COLO829 (cell line): ENCODE measurements around the gene LEPR.
A peak's percentile ranks its signal among the peaks of the same experiment; 100 is the strongest.
"Not testable (repeated sequence)": the region's sequence is repeated elsewhere in the genome, so short reads cannot be mapped to it uniquely, and the experiment has no call there.

ENCODE experiments used
- DNase-seq: peaks from one replicate; pipeline ENCODE4 v3.0.0; 2012; ENCODE audit warnings: low spot score

LEPR gene

DNA sequence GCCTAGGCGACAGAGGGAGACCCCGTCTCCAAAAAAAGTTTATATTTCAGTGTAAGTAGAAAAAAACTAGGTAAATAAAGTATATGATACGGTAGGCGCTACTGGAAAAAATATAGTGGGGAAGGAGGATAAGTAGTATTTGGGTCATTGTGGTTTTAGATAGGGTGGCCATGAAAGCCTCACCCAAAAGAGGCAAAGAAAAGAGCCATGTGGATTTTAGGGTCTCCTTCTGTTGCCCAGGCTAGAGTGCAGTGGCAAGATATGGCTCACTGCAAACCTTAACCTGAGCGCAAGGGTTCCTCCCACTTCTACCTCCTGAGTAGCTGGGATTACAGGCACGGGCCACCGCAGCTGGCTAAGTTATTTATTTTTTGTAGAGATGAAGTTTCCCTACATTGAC is 17.1 kb downstream of the LEPR start:
- no peak for DNase-seq

DNA sequence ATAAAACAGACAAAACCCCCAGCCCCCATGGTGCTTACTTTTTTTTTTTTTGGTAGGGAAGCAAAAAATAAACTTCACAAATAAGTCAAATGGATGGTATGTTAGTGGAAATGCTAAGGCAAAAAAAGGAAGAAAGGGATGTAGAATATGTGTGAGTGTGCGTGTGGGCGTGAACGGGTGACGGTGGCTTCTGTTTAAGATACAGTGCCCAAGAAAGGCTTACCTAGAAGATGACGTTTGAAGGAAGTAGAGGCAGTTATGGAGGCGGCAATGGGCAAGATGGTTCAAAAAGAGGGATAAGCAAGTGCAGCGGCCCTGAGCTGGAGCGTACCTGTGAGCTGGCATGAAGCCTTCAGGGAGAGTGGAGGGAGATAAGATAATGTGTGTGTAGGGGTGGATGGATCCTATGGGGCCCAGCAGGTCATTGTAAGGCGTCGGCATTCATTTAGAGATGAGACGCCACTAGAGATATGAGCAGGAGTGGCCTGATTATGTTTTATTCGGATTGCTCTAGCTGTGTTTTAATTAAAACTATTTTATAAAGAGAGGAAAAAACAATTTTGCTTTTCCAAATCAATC is 19.9 kb downstream of the LEPR start:
- DNase-seq = no peak

DNA sequence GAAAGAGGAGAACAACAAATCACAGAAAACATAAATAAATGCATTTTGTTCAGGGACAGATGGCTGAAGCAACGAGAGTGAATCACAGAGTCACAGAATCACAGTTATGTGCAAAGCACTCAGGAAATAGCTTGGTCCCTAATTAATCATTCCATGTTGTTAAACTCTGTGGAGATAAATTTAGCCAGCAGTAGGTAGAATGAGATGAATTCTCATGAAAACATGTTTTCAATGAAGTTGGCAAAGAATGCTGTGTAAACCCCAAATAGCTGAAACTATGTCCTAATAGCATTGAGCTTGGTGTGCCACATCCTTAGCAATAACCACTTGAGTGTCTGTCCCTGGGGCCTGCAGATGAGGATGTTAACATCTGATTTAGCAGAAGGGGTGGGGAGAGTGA is 20.4 kb downstream of the LEPR start:
- no peak for DNase-seq

DNA sequence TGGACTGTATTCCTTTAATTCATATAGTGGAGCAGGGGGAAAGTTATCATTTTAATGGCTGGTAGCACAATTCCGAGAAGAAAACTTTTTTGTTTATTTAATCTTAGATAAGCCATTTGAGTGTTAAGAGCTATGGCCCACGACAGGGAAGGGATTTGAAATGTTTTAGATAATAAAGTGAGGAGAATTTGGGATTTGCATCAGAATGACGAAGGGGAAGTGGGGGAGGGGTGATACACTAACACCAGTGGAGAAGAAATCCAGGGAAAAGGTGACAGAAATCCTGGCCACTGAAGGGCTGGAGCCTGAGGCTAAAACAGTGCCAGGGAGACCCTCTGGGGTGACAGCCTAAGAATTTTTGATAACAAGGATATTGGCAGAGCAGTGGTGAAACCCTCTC is 21.0 kb downstream of the LEPR start:
- no peak for DNase-seq

DNA sequence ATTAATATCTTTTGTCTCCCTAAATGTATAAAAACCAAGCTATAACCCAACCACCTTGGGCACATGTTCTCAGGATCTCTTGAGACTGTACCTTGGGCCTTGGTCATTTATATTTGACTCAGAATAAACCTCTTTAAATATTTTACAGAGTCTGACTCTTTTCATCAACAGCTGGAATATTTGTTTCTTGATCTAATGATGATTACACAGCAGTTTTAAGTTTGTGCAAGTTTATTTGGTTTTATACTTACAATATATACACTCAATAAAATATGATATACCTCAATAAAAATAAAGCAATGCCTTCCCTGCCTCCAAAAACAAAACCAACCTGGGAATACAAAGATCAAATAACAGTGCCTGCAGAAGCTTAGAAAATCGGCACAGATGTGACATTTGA is 22.0 kb downstream of the LEPR start:
- no peak for DNase-seq

DNA sequence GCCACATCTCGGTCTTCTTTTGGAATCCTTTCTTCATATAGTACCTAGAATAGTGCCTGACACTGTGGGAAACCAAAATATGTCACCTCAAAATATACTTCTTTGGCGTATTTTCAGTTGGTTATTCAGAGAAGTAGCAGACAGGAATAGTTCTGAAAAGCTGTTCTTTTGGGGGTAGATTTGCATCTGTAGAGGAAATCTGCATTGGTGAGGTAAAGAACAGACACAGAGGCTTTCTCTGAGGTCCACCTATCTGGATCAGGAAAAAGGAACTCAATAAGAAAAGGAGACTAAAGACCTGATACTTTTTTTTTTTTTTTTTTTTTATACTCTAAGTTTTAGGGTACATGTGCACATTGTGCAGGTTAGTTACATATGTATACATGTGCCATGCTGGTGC is 23.2 kb downstream of the LEPR start:
- DNase-seq = no peak

DNA sequence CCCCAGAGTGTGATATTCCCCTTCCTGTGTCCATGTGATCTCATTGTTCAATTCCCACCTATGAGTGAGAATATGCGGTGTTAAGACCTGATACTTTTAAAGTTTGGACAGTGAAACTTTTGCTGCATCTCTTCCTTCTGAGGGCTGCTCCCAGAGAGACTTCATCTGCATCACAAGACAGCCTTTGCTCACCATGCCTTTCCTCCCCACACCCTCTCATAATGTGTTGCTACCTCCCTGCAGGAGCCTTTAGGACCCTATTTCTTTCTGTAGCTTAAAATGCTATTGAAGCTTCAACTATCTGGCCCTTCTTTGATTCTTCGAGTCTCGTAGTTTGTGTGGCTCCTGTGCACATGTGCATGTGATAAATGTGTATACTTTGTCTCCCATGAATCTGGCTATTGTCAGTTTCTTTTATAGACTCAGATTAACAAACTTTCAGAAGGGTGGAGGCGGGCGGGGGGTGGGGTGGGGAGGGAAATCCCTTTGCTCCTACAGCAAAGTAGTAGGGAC is 23.7 kb downstream of the LEPR start:
- DNase-seq = no peak

DNA sequence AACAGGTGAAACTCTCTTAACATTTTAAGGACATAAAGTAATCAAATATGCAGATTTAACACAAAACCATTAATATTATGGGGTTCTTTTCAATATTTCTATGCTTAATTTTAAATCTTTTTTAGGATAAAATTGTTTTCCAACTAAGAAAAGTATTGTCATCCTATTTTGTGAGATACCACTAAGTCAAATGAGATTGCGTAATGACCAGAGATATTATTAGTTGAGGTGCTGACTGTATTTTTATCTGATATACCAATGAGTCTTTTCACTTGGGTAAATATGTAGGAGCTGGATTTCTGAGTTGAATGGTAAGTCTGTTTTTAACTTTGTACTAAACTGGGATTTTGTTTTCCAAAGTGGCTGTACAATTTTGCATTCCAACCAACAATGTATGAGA is 25.4 kb downstream of the LEPR start:
- no peak for DNase-seq

DNA sequence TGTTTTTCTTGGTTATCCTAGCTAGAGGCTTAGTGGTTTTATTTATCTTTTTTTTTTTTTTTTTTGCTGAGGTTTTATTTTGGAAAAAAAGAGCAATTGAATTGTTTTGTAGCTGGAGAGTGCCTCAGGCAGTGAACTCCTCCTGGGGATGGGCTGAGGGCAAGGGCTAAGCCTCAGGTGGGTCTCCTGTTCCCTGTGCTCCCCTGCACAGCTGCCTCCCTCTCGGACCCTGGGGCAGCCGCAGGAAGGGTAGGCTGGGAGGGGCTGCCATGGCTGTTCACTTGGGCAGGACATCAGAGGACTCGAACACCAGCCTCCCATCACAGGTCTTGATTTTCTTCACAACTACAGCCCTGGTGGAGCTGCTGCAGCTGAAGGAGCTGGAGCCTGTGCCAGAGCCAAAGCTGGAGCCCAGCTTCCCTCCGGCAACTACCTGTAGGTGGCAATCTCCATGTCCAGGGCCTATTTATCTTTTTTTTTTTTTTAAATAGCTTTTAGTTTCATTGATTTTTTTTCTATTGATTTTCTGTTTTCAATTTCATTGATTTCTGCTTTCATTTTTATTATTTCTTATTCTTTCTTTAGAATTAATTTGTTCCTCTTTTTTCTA is 28.9 kb downstream of the LEPR start:
- no peak for DNase-seq

DNA sequence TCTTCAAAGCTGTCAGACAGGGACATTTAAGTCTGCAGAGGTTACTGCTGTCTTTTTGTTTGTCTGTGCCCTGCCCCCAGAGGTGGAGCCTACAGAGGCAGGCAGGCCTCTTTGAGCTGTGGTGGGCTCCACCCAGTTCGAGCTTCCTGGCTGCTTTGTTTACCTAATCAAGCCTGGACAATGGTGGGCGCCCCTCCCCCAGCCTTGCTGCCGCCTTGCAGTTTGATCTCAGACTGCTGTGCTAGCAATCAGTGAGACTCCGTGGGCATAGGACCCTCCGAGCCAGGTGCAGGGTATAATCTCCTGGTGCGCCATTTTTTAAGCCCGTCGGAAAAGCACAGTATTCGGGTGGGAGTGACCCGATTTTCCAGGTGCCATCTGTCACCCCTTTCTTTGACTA is 35.2 kb downstream of the LEPR start:
- DNase-seq = not testable (repeated sequence)

DNA sequence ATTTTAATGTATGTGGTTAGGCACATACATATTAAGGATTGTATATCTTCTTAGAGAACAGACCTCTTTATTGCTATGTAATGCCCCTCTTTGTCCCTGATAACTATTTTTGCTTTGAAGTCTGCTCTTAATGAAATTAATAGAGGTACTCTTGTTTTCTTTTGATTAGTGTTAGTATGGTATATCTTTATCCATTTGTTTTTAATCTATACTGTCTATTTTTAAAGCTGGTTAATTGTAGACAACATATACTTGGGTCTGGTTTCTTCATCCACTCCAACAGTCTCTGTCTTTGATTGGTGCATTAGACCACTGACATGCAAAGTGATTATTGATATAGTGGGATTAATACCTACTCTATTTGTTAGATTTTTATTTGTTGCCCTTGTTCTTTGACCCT is 36.0 kb downstream of the LEPR start:
- DNase-seq = no peak

DNA sequence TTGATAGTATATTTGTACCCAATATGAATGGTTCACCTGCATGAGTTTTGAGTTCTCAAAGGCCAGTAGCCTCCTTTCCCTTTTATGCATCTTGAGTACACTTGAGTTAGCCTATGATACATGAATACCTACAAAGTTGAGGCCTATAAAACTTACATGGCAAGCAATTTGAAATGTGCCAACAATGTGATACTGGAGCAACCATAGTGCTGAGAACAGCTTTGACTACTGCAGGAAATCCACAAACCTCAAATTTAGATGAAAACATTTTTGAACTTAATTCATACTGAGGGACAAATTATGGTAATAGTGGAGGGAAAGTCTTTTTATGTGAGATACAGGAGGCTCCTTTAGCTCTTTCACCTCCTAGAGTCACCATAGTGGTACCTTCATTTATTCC is 37.4 kb downstream of the LEPR start:
- DNase-seq = no peak

DNA sequence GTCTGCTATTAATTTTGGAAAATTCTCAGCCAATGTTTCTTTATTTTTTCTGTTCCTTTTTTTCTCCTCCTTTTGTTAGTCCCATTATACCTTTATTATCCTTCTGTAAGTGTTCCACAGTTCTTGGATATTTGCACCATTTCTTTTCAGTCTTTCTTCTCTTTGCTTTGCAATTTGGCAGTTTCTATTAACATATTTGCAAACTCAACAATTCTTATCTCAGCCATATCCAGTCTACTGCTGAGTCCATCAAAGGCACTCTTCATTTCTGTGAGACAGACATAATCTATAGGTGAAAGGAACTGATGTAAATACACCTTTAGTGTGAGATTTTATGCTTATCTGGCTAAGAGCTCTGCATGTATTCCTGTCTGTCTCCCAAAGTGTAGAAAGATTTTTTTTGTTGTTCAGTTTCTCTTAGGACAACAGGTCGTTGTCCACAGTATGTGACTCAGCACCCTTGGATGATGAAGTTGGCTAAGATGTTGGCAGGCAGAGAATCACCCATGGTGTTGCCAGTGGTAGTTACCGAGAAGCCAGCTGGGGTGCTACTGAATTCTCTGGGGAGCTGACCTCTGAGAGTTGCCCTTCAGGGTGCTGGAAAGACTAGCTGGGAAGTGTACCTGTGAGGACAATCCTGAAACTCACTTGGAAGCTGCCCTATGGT is 38.4 kb downstream of the LEPR start:
- peak; percentile 31 for DNase-seq

DNA sequence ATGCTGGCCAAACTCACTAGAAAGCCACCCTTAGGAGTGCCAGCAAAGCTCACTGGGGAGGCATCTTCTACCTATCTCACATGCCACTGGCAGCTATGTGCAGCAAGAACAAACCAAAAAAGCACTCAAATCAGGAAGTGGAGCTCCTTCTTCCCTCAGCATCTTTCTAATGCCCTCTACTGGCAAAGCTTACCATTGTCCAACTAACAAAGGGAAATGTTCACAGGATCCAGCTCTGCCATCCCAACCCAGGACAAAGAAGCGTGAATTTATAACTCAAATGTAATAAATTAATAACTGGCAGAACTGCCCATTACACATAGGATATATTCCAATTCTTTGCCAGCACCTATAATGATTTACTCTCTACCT is 38.9 kb downstream of the LEPR start:
- DNase-seq = peak; percentile 15

DNA sequence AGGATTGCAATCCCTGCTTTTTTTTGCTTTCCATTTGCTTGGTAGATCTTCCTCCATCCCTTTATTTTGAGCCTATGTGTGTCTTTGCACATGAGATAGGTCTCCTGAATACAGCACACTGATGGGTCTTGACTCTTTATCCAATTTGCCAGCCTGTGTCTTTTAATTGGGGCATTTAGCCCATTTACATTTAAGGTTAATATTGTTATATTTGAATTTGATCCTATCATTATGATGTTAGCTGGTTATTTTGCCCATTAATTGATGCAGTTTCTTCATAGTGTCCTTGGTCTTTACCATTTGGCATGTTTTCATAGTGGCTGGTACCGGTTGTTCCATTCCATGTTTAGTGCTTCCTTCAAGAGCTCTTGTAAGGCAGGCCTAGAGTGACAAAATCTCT is 45.4 kb downstream of the LEPR start:
- not testable (repeated sequence) for DNase-seq

DNA sequence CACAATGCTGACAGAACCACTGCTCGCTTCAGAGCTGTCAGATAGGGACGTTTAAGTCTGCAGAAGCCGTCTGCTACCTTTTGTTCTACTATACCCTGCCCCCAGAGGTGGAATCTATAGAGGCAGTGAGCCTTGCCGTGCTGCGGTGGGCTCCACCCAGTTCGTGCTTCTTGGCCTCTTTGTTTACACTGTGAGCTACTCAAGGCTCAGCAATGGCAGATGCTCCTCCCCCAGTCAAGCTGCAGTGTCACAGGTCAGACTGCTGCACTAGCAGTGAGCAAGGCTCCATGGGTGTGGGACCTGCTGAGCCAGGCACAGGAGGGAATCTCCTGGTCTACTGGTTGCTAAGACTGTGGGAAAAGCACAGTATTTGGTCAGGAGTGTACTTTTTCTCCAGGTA is 47.1 kb downstream of the LEPR start:
- DNase-seq = no peak

DNA sequence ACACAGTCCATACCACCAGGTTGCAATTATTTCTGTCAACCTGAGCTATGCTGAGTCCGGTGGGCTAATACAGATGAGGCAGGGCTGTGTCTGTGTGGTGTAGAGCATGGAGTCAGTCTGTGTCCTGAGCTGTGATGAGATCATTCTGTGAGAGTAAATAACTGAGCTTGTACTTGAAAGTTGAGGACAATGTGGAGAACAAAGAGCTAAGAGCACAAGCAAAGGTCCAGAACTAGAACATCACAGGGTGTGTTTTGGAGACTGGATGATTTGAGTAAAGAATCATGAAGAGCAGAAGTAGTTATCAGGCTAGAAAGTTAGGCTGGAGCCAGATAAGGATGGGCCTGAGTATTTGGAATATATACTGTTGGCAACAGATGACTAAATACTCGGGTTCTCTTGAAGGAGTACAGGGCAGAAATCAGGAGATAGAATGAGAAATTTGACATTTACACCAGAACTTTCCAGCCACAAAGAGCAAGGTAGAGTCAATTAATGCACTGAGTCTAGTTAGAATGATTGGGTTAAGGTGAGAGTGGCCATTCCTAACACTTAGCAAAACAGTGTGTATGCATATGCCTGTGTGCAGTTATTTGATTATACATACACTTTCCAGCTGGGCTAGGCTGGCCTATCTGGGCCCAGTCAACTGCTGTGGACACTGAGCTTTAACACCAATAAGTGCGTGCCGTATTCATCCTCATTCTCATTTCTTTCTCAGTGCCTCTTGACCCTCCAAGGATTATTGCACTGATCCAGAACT is 48.8 kb downstream of the LEPR start:
- no peak for DNase-seq

DNA sequence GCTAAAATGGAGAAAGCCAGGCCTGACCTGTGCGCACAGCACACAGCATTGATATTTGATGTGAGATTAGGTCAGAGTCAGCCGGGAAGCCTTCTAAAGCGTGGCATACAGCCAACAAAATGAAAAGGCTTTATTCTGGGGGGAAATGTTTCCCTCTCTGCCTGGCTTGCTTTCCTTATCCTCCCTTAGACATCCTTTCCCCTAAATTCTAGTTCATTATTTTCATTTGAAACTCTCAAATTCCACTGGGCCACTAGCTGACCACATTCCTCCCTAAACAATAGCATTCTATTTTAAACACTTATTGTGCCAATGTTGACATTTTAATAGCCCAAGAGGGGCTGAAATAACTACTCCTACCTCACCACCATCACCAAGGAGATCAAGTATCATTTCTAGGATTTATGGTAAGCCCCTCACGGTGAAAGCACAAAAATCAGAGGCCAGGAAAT is 49.4 kb downstream of the LEPR start:
- DNase-seq = no peak
